COLO668 (cell line): ENCODE data around the gene CCL19.
"Not testable (repeated sequence)": the region's sequence is repeated elsewhere in the genome, so short reads cannot be mapped to it uniquely, and the experiment has no call there.

Experiments used
- DNase-seq: peaks from one replicate; lab custom pipeline; 2025; ENCODE audit not compliant: unreplicated experiment; lab: John Stamatoyannopoulos, UW

CCL19 gene

DNA sequence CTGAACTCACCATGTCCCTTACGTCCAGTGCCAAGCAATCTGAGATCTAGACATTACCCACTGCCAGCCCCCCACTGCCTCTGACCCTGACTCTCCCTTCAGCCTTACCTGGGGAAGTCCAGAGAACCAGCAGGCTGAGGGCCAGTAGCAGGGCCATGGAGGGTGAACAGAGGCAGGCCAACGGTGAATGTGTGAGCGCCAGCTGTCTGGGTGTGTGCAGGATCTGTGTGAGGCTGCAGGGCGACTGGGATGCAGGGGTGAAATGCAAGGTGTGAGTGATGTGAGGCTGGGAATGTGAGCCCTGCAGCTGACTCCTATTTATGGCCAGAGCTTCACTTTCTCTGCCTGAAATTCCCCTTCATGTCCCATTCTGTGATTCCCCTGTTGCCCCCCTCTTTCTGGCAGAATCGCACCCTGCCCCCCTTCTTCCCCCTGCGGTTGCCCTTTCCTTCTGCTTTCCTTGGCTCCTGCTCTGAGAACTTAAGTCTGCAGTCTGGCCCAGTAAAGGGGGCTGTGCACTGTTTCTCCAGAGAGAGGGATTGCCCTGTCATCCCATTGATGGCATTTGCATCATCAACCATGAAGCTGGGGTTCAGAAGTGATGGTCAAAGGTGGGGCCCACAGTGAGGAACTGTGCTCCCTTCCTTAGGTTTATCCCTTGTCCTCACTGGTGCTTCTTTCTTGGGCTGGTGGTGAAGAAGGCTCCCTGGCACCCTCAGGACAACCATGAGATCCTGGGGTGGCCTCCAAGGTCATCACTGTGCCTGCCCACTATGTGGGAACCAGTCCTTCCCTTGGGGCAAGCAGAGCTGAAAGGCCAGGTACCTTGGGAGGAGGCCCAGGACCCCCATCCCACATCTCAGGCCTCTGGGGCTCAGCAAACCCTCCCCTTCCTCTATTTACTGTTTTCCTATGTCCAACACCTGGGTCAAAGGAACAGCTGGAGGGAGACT, at the start of gene CCL19:
Gene CCL19, minus strand, starts transcription at position 294 of the 953 bp plus-strand sequence. Its CDS starts 137 bp downstream, at position 157.
- no peak for DNase-seq

- DNase-seq = not testable (repeated sequence)
These were observed 49.1 kb upstream of the CCL19 start for GRCh38 chr9:34740176-34740575.

GRCh38 chr9:34737677-34738260, 46.7 kb upstream of the CCL19 start:
- no peak for DNase-seq

- no peak for DNase-seq
These were observed 43.6 kb upstream of the CCL19 start for GRCh38 chr9:34734720-34735119.

DNA sequence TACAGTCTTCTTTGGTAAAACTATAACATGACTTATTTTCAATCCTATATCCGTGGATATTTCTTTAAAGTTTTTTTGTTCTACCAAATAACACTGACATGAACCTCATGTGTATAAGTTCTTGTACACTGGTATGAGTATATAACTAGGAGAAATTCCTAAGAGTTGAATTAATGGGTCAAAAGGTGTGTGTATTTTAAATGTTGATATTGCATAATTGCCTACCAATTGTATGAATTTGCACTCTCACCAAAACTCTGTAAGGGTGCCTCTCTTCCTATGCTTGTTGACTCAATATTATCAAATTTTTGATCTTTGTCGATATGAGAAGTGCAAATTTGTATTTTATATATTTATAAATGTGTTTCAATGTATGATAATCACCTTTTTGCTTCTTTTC, 41.8 kb upstream of the CCL19 start:
- no peak for DNase-seq

GRCh38 chr9:34732478-34732877, 41.4 kb upstream of the CCL19 start:
- DNase-seq = no peak

GRCh38 chr9:34723141-34723540, 32.1 kb upstream of the CCL19 start:
- no peak for DNase-seq

DNA sequence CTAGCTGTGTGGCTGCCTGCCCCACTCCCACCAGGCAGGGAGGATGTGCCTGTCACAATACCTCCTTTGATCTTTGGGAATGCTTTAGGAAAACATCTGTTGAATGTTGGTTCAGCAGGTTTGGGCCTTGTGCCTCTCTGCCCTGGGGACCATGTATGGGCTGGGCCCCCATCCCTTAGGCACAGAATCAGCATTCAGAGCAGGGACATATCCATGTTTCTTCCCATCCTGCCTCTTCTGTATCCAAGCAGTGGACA, 28.6 kb upstream of the CCL19 start:
- not testable (repeated sequence) for DNase-seq

- DNase-seq = no peak
These were observed 28.1 kb upstream of the CCL19 start for GRCh38 chr9:34719021-34719768.

DNA sequence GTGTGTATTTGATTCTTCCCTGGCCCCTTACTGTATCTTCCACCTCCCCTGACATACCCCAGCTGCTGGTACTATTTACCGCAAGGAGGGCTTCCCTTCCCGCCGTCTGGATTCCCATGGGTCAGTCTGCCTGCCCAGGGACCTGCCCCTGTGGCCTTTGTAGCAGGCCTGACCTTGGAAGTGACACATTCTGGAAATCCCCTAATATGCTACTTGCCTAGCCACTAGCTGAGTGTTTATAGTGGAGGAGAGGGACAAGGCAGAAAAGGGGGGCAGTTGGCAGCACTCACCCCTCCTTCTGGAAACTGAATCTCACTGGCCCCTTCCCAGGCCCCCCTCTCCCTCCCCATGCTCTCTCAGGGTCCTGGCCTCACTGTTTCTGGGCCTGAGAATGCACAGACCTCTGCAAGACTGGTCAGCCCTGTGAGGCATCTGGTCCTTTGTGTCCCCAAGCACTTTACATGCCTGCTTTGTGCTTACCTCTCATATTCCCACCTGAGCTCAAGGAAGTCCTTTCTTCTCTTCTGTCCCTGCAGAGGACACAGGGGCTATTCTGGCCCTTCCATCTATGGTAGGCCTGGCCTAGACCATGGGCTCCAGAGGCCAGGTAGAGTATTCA, 27.0 kb upstream of the CCL19 start:
- no peak for DNase-seq

DNA sequence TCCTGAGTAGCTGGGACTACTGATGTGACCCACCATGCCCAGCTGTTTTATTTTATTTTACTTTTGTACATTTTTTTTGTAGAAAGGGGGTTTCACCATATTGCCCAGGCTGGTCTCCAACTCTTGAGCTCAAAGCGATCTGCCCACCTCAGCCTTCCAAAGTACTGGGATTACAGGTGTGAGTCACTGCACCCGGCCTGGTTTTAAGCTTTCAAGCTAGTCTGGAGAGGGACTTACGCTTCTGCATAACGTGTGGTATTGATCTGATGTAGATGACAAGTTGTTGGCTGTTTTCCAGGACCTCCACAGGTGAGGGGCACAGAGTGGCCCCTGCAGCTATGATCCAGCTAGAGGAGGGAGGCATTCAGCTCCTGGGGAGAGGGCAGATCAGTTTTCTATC, 25.6 kb upstream of the CCL19 start:
- peak; percentile 11 for DNase-seq

- no peak for DNase-seq
These were observed 24.7 kb upstream of the CCL19 start for GRCh38 chr9:34715639-34716215.

DNA sequence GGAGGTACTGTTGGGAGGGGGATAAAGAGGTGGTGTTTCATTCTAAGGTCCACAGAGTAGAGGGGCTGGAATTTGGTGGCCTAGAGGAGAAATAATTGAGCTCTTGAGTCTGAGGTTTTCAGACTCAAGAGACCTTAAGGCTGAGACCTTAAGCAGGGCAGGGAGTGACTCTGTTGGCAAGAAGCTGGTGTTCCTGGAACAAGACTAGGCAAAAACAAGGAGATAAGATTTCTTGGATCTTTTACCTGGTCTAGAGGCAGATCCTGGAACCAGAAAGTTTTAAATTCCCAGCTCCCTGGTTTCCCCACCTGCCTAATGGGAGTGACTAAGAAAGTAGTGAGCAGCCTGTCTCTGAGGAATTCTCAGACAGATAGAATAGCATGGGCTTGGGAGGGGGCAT, 22.9 kb upstream of the CCL19 start:
- no peak for DNase-seq

GRCh38 chr9:34712140-34712539, 21.1 kb upstream of the CCL19 start:
- DNase-seq = no peak

GRCh38 chr9:34710023-34710422, 18.9 kb upstream of the CCL19 start, which contains the start of gene CCL21:
Gene CCL21, minus strand, starts transcription at chr9:34710136. Its CDS starts 70 bp downstream, at chr9:34710066.
- DNase-seq = no peak

GRCh38 chr9:34709196-34709978, 18.3 kb upstream of the CCL19 start:
- no peak for DNase-seq

GRCh38 chr9:34707130-34707529, 16.1 kb upstream of the CCL19 start:
- DNase-seq = no peak

- peak; percentile 79 for DNase-seq
These were observed 11.0 kb upstream of the CCL19 start for GRCh38 chr9:34701769-34702736.
